Fibroblast of the aortic adventitia (primary cell): Measurements from ENCODE around the gene SV2C. TPM values are rescaled to one million over a fixed set of nuclear protein-coding genes. Genes with fewer than 3 reads are reported as not detected.

Experiments
- DNase-seq: peaks from one replicate; pipeline ENCODE4 v3.0.0-alpha.2; 2010; ENCODE audit warnings: low read depth
- H3K4me3 ChIP-seq: 2 replicates; pipeline ENCODE4 v1.5.1; 2011; ENCODE audit warnings: low read depth, mild to moderate bottlenecking, control low read depth, low read length, moderate library complexity
- CTCF ChIP-seq: IDR thresholded peaks from 2 replicates; pipeline ENCODE4 v1.5.1; 2011; ENCODE audit warnings: mild to moderate bottlenecking, low read length, control low read depth, inconsistent platforms; ENCODE audit not compliant: insufficient read depth
- total RNA-seq: library from RNA; depleted of rRNA; stranded (reverse); fragments of >200 nt; gene quantifications from 2 replicates; pipeline ENCODE4 v1.2.3, GENCODE V29; 2012; ENCODE audit warnings: low replicate concordance

The SV2C gene
- total RNA-seq, 1 donor: not detected

- no peak for TF ChIP-seq CTCF
- DNase-seq: peak; percentile 1
- no peak overlapping the region for H3K4me3 ChIP-seq
Observed at GRCh38 chr5:76145945-76146344, 62.8 kb downstream of the SV2C start.

GRCh38 chr5:76149636-76150035, 66.5 kb downstream of the SV2C start:
- no peak for DNase-seq
- H3K4me3 ChIP-seq: no peak overlapping the region
- no peak for TF ChIP-seq CTCF

- no peak for DNase-seq
- H3K4me3 ChIP-seq: no peak overlapping the region
- TF ChIP-seq CTCF: no peak
Observed at GRCh38 chr5:76152161-76152560, 69.0 kb downstream of the SV2C start.

GRCh38 chr5:76152700-76153099, 69.5 kb downstream of the SV2C start:
- no peak for DNase-seq
- no peak for TF ChIP-seq CTCF
- H3K4me3 ChIP-seq: no peak overlapping the region

- TF ChIP-seq CTCF: no peak
- H3K4me3 ChIP-seq: no peak overlapping the region
- no peak for DNase-seq
Observed at GRCh38 chr5:76153271-76153670, 70.1 kb downstream of the SV2C start.

- no peak overlapping the region for H3K4me3 ChIP-seq
- TF ChIP-seq CTCF: no peak
- DNase-seq: no peak
Observed at GRCh38 chr5:76154009-76154690, 71.0 kb downstream of the SV2C start.

GRCh38 chr5:76155536-76155935, 72.4 kb downstream of the SV2C start:
- TF ChIP-seq CTCF: no peak
- no peak overlapping the region for H3K4me3 ChIP-seq
- DNase-seq: no peak
